Measurements from ENCODE around the gene POMC. TPM values are rescaled to one million over a fixed set of nuclear protein-coding genes. Genes with fewer than 3 reads are reported as not detected.

The POMC gene
- total RNA-seq, 1 donor from 2014 or later = 5.4 TPM

GRCh38 chr2:25116956-25117355 lies 51.4 kb downstream of the POMC start:
- Mint-ChIP-seq H3K9me3 (ENCODE audit: low read depth) (no peaks in the 10 kb centered on the region), H3K36me3 (ENCODE audit: insufficient read depth) (peaks cover 4% of the 10 kb centered on the region), H3K4me3 (ENCODE audit: low read depth) (no peak overlapping the region), H3K27me3 (no peaks in the 10 kb centered on the region), H3K4me1 (ENCODE audit: low read depth) (peaks cover 3% of the 10 kb centered on the region), H3K27ac (no peak overlapping the region)
- no peak for DNase-seq (ENCODE audit: low spot score, unreplicated experiment)
- TF ChIP-seq CTCF (IDR thresholded peaks at IDR 0.05; ENCODE audit: unreplicated experiment) = no peak

- Mint-ChIP-seq H3K9me3 (ENCODE audit: low read depth) (no peaks in the 10 kb centered on the region), H3K36me3 (ENCODE audit: insufficient read depth) (peaks cover 4% of the 10 kb centered on the region), H3K4me1 (ENCODE audit: low read depth) (peaks cover 3% of the 10 kb centered on the region), H3K4me3 (ENCODE audit: low read depth) (no peak overlapping the region), H3K27ac (no peak overlapping the region), H3K27me3 (no peaks in the 10 kb centered on the region)
- DNase-seq (ENCODE audit: low spot score, unreplicated experiment) = no peak
- no peak for TF ChIP-seq CTCF (IDR thresholded peaks at IDR 0.05; ENCODE audit: unreplicated experiment)
These were observed 52.5 kb downstream of the POMC start for GRCh38 chr2:25115902-25116301.

- H3K4me3 Mint-ChIP-seq (ENCODE audit: low read depth) = no peak overlapping the region
- no peak overlapping the region for H3K27ac Mint-ChIP-seq
- TF ChIP-seq CTCF (IDR thresholded peaks at IDR 0.05; ENCODE audit: unreplicated experiment) = no peak
- H3K36me3 Mint-ChIP-seq (ENCODE audit: insufficient read depth) = peaks cover 4% of the 10 kb centered on the region
- no peaks in the 10 kb centered on the region for H3K27me3 Mint-ChIP-seq
- DNase-seq (ENCODE audit: low spot score, unreplicated experiment) = no peak
- H3K9me3 Mint-ChIP-seq (ENCODE audit: low read depth) = no peaks in the 10 kb centered on the region
- peaks cover 3% of the 10 kb centered on the region for H3K4me1 Mint-ChIP-seq (ENCODE audit: low read depth)
These were observed 53.0 kb downstream of the POMC start for GRCh38 chr2:25115249-25115883.

GRCh38 chr2:25112113-25112512 lies 56.3 kb downstream of the POMC start:
- Mint-ChIP-seq H3K4me3 (ENCODE audit: low read depth) (no peak overlapping the region), H3K4me1 (ENCODE audit: low read depth) (peaks cover 3% of the 10 kb centered on the region)

More at GRCh38 chr2:25112113-25112512, 56.3 kb downstream of the POMC start:
- Mint-ChIP-seq H3K36me3 (ENCODE audit: insufficient read depth) (peaks cover 5% of the 10 kb centered on the region), H3K27ac (no peak overlapping the region), H3K9me3 (ENCODE audit: low read depth) (no peaks in the 10 kb centered on the region), H3K27me3 (no peaks in the 10 kb centered on the region)
- TF ChIP-seq CTCF (IDR thresholded peaks at IDR 0.05; ENCODE audit: unreplicated experiment) = no peak
- no peak for DNase-seq (ENCODE audit: low spot score, unreplicated experiment)

Other genes with a start within 250 kb of the POMC start
- gene ADCY3, start 248.3 kb downstream of the POMC start, total RNA-seq = 22.6 and 24.6 TPM in 2 replicates
- 11.3 and 12.3 TPM in 2 replicates for gene DNAJC27, start 196.6 kb downstream of the POMC start, total RNA-seq
- gene EFR3B, start 126.5 kb downstream of the POMC start, total RNA-seq = 22.1 and 23.3 TPM in 2 replicates
- gene DNMT3A, start 173.3 kb upstream of the POMC start, total RNA-seq = 166 and 168 TPM in 2 replicates